HG02943 (cell line): ENCODE results near the gene VPS13C.

Experiments used
- ATAC-seq: cut with Tn5 transposase; IDR thresholded peaks from one replicate; pipeline ENCODE4 v1.9.1; 2021; ENCODE audit warnings: mild to moderate bottlenecking, low read depth, moderate library complexity; ENCODE audit not compliant: unreplicated experiment

VPS13C gene

GRCh38 chr15:61888074-61888780 is 172.0 kb downstream of the VPS13C start:
- ATAC-seq: no peak

GRCh38 chr15:61880084-61880483 is 180.2 kb downstream of the VPS13C start:
- no peak for ATAC-seq

GRCh38 chr15:61879219-61879618 is 181.0 kb downstream of the VPS13C start:
- ATAC-seq: no peak

- no peak for ATAC-seq
Observed at GRCh38 chr15:61871926-61872522, 188.2 kb downstream of the VPS13C start.

GRCh38 chr15:61869656-61870055 is 190.6 kb downstream of the VPS13C start:
- no peak for ATAC-seq

- ATAC-seq: no peak
Observed at GRCh38 chr15:61861962-61862361, 198.3 kb downstream of the VPS13C start.

GRCh38 chr15:61857169-61857829 is 202.9 kb downstream of the VPS13C start:
- no peak for ATAC-seq

- ATAC-seq: no peak
Observed at GRCh38 chr15:61856295-61856694, 204.0 kb downstream of the VPS13C start.

- no peak for ATAC-seq
Observed at GRCh38 chr15:61853195-61853594, 207.1 kb downstream of the VPS13C start.

- no peak for ATAC-seq
Observed at GRCh38 chr15:61851955-61852354, 208.3 kb downstream of the VPS13C start.

- ATAC-seq: no peak
Observed at GRCh38 chr15:61849447-61849846, 210.8 kb downstream of the VPS13C start.

GRCh38 chr15:61841466-61841865 is 218.8 kb downstream of the VPS13C start:
- no peak for ATAC-seq

GRCh38 chr15:61840090-61840489 is 220.2 kb downstream of the VPS13C start:
- ATAC-seq: no peak

- no peak for ATAC-seq
Observed at GRCh38 chr15:61839546-61839945, 220.7 kb downstream of the VPS13C start.

- no peak for ATAC-seq
Observed at GRCh38 chr15:61835496-61836106, 224.6 kb downstream of the VPS13C start.

- ATAC-seq: no peak
Observed at GRCh38 chr15:61835029-61835428, 225.2 kb downstream of the VPS13C start.

GRCh38 chr15:61834076-61834697 is 226.1 kb downstream of the VPS13C start:
- ATAC-seq: peak; percentile 61

GRCh38 chr15:61832223-61832622 is 228.0 kb downstream of the VPS13C start:
- no peak for ATAC-seq

- no peak for ATAC-seq
Observed at GRCh38 chr15:61831505-61831921, 228.7 kb downstream of the VPS13C start.

GRCh38 chr15:61830536-61831330 is 229.5 kb downstream of the VPS13C start:
- ATAC-seq: no peak
